ENCODE data around the gene ACADVL. TPM values are rescaled to one million over a fixed set of nuclear protein-coding genes. Genes with fewer than 3 reads are reported as not detected.

ACADVL gene
- polyA plus RNA-seq, 4 donors: 421 to 519 (median 462) TPM

- no peak for DNase-seq (ENCODE audit: low read depth in 4 of 4, low spot score in 3 of 4)
These were observed 44.0 kb downstream of the ACADVL start for GRCh38 chr17:7263801-7264078.

- DNase-seq (ENCODE audit: low read depth in 4 of 4, low spot score in 3 of 4): no peak
These were observed 47.0 kb downstream of the ACADVL start for GRCh38 chr17:7266784-7267183.

Other genes starting within 250 kb of the ACADVL start
- 1 to 10 TPM; 1.2 to 3.3 (median 2.1) TPM for gene ALOX12, start 223.9 kb upstream of the ACADVL start, polyA plus RNA-seq (ENCODE audit: insufficient read length in 4 of 4)
- gene RNASEK, start 207.3 kb upstream of the ACADVL start, polyA plus RNA-seq (ENCODE audit: insufficient read length in 4 of 4): 100 to 1,000 TPM; 174 to 227 (median 189) TPM
- gene BCL6B, start 196.9 kb upstream of the ACADVL start, polyA plus RNA-seq (ENCODE audit: insufficient read length in 4 of 4): 10 to 100 TPM; 25.7 to 30.7 (median 28.3) TPM
- gene SLC16A13, start 183.9 kb upstream of the ACADVL start, polyA plus RNA-seq (ENCODE audit: insufficient read length in 4 of 4): 1 to 10 TPM; 2.7 to 4.8 (median 3.9) TPM
- under 1 TPM; 0.41 to 0.67 (median 0.59) TPM for gene SLC16A11, start 175.8 kb upstream of the ACADVL start, polyA plus RNA-seq (ENCODE audit: insufficient read length in 4 of 4)
- gene CLEC10A, start 139.7 kb upstream of the ACADVL start, polyA plus RNA-seq (ENCODE audit: insufficient read length in 4 of 4): 1 to 10 TPM; 1.3 to 1.9 (median 1.4) TPM
- gene ASGR2, start 105.1 kb upstream of the ACADVL start, polyA plus RNA-seq (ENCODE audit: insufficient read length in 4 of 4): 1 to 10 TPM in 3 of 4 donors, under 1 TPM in 1; 0.91 to 2.5 (median 1.7) TPM
- gene ASGR1, start 40.6 kb upstream of the ACADVL start, polyA plus RNA-seq (ENCODE audit: insufficient read length in 4 of 4): 1 to 10 TPM; 4.6 to 8.1 (median 5.2) TPM
- gene DLG4, start 102 bp upstream of the ACADVL start, polyA plus RNA-seq (ENCODE audit: insufficient read length in 4 of 4): 10 to 100 TPM; 30.3 to 40.3 (median 32.9) TPM
- 10 to 100 TPM; 49.9 to 65.1 (median 50.9) TPM for gene DVL2, start 14.6 kb downstream of the ACADVL start, polyA plus RNA-seq (ENCODE audit: insufficient read length in 4 of 4)
- gene PHF23, start 19.5 kb downstream of the ACADVL start, polyA plus RNA-seq (ENCODE audit: insufficient read length in 4 of 4): 10 to 100 TPM; 57.4 to 66.4 (median 60.9) TPM
- gene GABARAP, start 22.5 kb downstream of the ACADVL start, polyA plus RNA-seq (ENCODE audit: insufficient read length in 4 of 4): 100 to 1,000 TPM; 389 to 496 (median 451) TPM
- gene CTDNEP1, start 31.8 kb downstream of the ACADVL start, polyA plus RNA-seq (ENCODE audit: insufficient read length in 4 of 4): 100 to 1,000 TPM; 147 to 167 (median 159) TPM
- 10 to 100 TPM; 40.3 to 55.8 (median 50.5) TPM for gene ELP5, start 32.3 kb downstream of the ACADVL start, polyA plus RNA-seq (ENCODE audit: insufficient read length in 4 of 4)
- gene CLDN7, start 42.5 kb downstream of the ACADVL start, polyA plus RNA-seq (ENCODE audit: insufficient read length in 4 of 4): 10 to 100 TPM; 45.0 to 66.0 (median 51.8) TPM
- 1 to 10 TPM; 1.8 to 2.9 (median 2.5) TPM for gene SLC2A4, start 61.8 kb downstream of the ACADVL start, polyA plus RNA-seq (ENCODE audit: insufficient read length in 4 of 4)
- gene YBX2, start 74.7 kb downstream of the ACADVL start, polyA plus RNA-seq (ENCODE audit: insufficient read length in 4 of 4): 1 to 10 TPM; 2.9 to 4.2 (median 3.4) TPM
- 100 to 1,000 TPM; 297 to 355 (median 333) TPM for gene EIF5A, start 87.7 kb downstream of the ACADVL start, polyA plus RNA-seq (ENCODE audit: insufficient read length in 4 of 4)
- 100 to 1,000 TPM in 2 of 4 donors, 10 to 100 TPM in 2; 86.3 to 106 (median 99.6) TPM for gene GPS2, start 95.4 kb downstream of the ACADVL start, polyA plus RNA-seq (ENCODE audit: insufficient read length in 4 of 4)
- gene NEURL4, start 109.4 kb downstream of the ACADVL start, polyA plus RNA-seq (ENCODE audit: insufficient read length in 4 of 4): 10 to 100 TPM; 28.3 to 33.3 (median 30.7) TPM
- gene ACAP1, start 116.6 kb downstream of the ACADVL start, polyA plus RNA-seq (ENCODE audit: insufficient read length in 4 of 4): 1 to 10 TPM; 5.7 to 9.1 (median 6.0) TPM
- 10 to 100 TPM; 12.4 to 13.6 (median 12.9) TPM for gene KCTD11, start 132.2 kb downstream of the ACADVL start, polyA plus RNA-seq (ENCODE audit: insufficient read length in 4 of 4)
- gene TMEM95, start 135.2 kb downstream of the ACADVL start, polyA plus RNA-seq (ENCODE audit: insufficient read length in 4 of 4): not detected
- 1 to 10 TPM; 3.2 to 7.2 (median 4.5) TPM for gene TNK1, start 161.2 kb downstream of the ACADVL start, polyA plus RNA-seq (ENCODE audit: insufficient read length in 4 of 4)
- 10 to 100 TPM; 30.5 to 46.3 (median 38.1) TPM for gene PLSCR3, start 174.6 kb downstream of the ACADVL start, polyA plus RNA-seq (ENCODE audit: insufficient read length in 4 of 4)
- gene TMEM256, start 184.2 kb downstream of the ACADVL start, polyA plus RNA-seq (ENCODE audit: insufficient read length in 4 of 4): 100 to 1,000 TPM in 1 of 4 donors, 10 to 100 TPM in 3; 78.9 to 105 (median 86.2) TPM
- 10 to 100 TPM; 22.8 to 32.6 (median 24.9) TPM for gene NLGN2, start 187.9 kb downstream of the ACADVL start, polyA plus RNA-seq (ENCODE audit: insufficient read length in 4 of 4)
- under 1 TPM in 1 of 4 donors, not detected in 3; 0.09 TPM for gene SPEM1, start 200.4 kb downstream of the ACADVL start, polyA plus RNA-seq (ENCODE audit: insufficient read length in 4 of 4)
- gene SPEM2, start 205.7 kb downstream of the ACADVL start, polyA plus RNA-seq (ENCODE audit: insufficient read length in 4 of 4): under 1 TPM in 2 of 4 donors, not detected in 2; 0.12 TPM
- gene SPEM3, start 208.9 kb downstream of the ACADVL start, polyA plus RNA-seq (ENCODE audit: insufficient read length in 4 of 4): not detected
- gene TMEM102, start 215.5 kb downstream of the ACADVL start, polyA plus RNA-seq (ENCODE audit: insufficient read length in 4 of 4): 1 to 10 TPM; 3.6 to 5.6 (median 4.3) TPM
- 1 to 10 TPM; 6.0 to 8.6 (median 7.8) TPM for gene FGF11, start 219.6 kb downstream of the ACADVL start, polyA plus RNA-seq (ENCODE audit: insufficient read length in 4 of 4)
- 10 to 100 TPM; 10.1 to 11.7 (median 11.3) TPM for gene CHRNB1, start 225.1 kb downstream of the ACADVL start, polyA plus RNA-seq (ENCODE audit: insufficient read length in 4 of 4)